GM06990 (cell line): ENCODE results near the gene ABCF2.

Experiments
- DNase-seq: peaks from one replicate; pipeline ENCODE4 v3.0.0-alpha.2; 2011; ENCODE audit not compliant: insufficient read length; ENCODE audit errors: extremely low read depth
- H3K27me3 ChIP-seq: replicated peaks from 2 replicates; pipeline ENCODE4 v1.6.0; 2011; ENCODE audit warnings: low read length; ENCODE audit not compliant: control insufficient read depth, insufficient read depth
- H3K36me3 ChIP-seq: 2 replicates; pipeline ENCODE4 v1.5.1; 2011; ENCODE audit warnings: low read length; ENCODE audit not compliant: control insufficient read depth, insufficient read depth
- H3K4me3 ChIP-seq: replicated peaks from 2 replicates; pipeline ENCODE4 v1.5.1; 2011; ENCODE audit warnings: low read depth, mild to moderate bottlenecking, control low read depth, low read length
- CTCF ChIP-seq: IDR thresholded peaks from 2 replicates; pipeline ENCODE4 v1.5.1; 2011; ENCODE audit warnings: low read length, control low read depth, mild to moderate bottlenecking, inconsistent platforms; ENCODE audit not compliant: insufficient read depth, poor library complexity, severe bottlenecking

Gene ABCF2

GRCh38 chr7:151228024-151228866, 1.2 kb upstream of the ABCF2 start:
- H3K4me3 ChIP-seq: peak overlapping the region; percentile 92
- H3K36me3 ChIP-seq: peaks cover 8% of the 10 kb centered on the region
- no peaks in the 10 kb centered on the region for H3K27me3 ChIP-seq
- DNase-seq: no peak
- TF ChIP-seq CTCF: no peak

GRCh38 chr7:151226560-151226874, 488 bp downstream of the ABCF2 start:
- no peak for DNase-seq
- Histone ChIP-seq H3K4me3 (peak overlapping the region; percentile 92), H3K27me3 (no peaks in the 10 kb centered on the region), H3K36me3 (peaks cover 12% of the 10 kb centered on the region)
- TF ChIP-seq CTCF: no peak

DNA sequence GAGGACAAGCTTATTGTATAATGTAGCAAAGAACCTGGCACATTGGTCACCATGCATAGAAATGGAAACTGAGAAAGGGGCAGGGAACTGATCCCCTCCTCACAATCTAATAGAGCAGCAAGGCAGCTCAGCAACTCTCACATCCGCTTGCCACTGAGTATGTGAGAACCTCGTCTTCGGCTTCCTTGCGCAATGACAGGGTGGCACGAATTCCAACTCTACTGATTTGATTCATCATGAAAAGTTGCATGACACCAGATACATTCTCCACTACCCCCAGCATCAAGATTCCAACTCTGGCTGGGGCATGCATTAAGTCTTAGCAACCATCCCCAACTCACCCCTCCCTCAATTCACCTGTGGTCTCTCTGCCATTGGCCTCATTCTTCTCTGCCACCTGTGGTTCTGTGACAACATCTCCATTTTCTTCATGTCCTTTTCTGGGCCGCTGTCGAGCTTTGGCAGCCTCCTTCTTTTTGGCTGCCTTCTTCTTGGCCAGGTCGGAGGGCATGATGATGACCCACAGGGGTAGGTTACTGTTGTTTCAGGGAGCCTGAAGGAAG, 976 bp downstream of the ABCF2 start:
- Histone ChIP-seq H3K27me3 (no peaks in the 10 kb centered on the region), H3K4me3 (peak overlapping the region; percentile 92), H3K36me3 (peaks cover 13% of the 10 kb centered on the region)
- no peak for TF ChIP-seq CTCF
- DNase-seq: no peak

GRCh38 chr7:151223728-151224127, 3.3 kb downstream of the ABCF2 start:
- TF ChIP-seq CTCF: no peak
- peaks cover 21% of the 10 kb centered on the region for H3K36me3 ChIP-seq
- DNase-seq: no peak
- H3K27me3 ChIP-seq: no peaks in the 10 kb centered on the region
- H3K4me3 ChIP-seq: no peak overlapping the region

- Histone ChIP-seq H3K4me3 (no peak overlapping the region), H3K36me3 (peaks cover 43% of the 10 kb centered on the region), H3K27me3 (no peaks in the 10 kb centered on the region)
- no peak for TF ChIP-seq CTCF
- DNase-seq: no peak
These were observed 8.8 kb downstream of the ABCF2 start for GRCh38 chr7:151218170-151218569.
